IMR-90 (cell line): Measurements from ENCODE around the gene KLK12. TPM values are rescaled to one million over a fixed set of nuclear protein-coding genes. Genes with fewer than 3 reads are reported as not detected.

Experiments used
- ATAC-seq: fragments of 200-7000 bp; cut with Tn5 transposase; 2 replicates; pipeline ENCODE4 v1.9.1; 2020; ENCODE audit warnings: low read depth, mild to moderate bottlenecking, moderate library complexity
- BruUV-seq: library from RNA; stranded (reverse); fragments of 400-500 nt; replicated peaks from 2 replicates; lab custom pipeline; 2021; lab: Mats Ljungman, UMichigan
- CTCF ChIA-PET: fragments of 300-600 bp; formaldehyde crosslinking; extraction: SDS; loops from one replicate; lab custom pipeline; 2021; ENCODE audit warnings: antibody characterized with exemption; lab: Yijun Ruan, JAX
- POLR2A ChIA-PET: fragments of 300-600 bp; sonication (Branson Sonifier 250); formaldehyde crosslinking; loops from one replicate; lab custom pipeline; 2022; ENCODE audit warnings: antibody characterized with exemption; ENCODE audit not compliant: unreplicated experiment; lab: Charles Lee
- DNase-seq: peaks from one replicate; pipeline ENCODE4 v3.0.0; 2013
- H2AFZ ChIP-seq: replicated peaks from 2 replicates; pipeline ENCODE3; 2013; ENCODE audit warnings: low read length, mild to moderate bottlenecking; ENCODE audit not compliant: poor library complexity
- H2AK5ac ChIP-seq: 2 replicates; pipeline ENCODE4 v1.6.1; 2013; ENCODE audit warnings: low read depth, low read length, inconsistent platforms
- H2AK9ac ChIP-seq: replicated peaks from 2 replicates; pipeline ENCODE3; 2013; ENCODE audit warnings: mild to moderate bottlenecking, low read depth, low read length, moderate library complexity; ENCODE audit not compliant: poor library complexity
- H2BK120ac ChIP-seq: 2 replicates; pipeline ENCODE4 v1.6.1; 2013; ENCODE audit warnings: low read depth, low read length, inconsistent platforms
- H2BK15ac ChIP-seq: 3 replicates; pipeline ENCODE4 v1.6.1; 2013; ENCODE audit warnings: low read depth, low read length, inconsistent platforms
- H2BK20ac ChIP-seq: 2 replicates; pipeline ENCODE4 v1.6.1; 2013; ENCODE audit warnings: low read depth, mild to moderate bottlenecking, inconsistent platforms, low read length, moderate library complexity
- H2BK5ac ChIP-seq: 2 replicates; pipeline ENCODE4 v1.6.1; 2013; ENCODE audit warnings: mild to moderate bottlenecking, low read depth, low read length, inconsistent platforms; ENCODE audit not compliant: poor library complexity, severe bottlenecking
- H3K14ac ChIP-seq: replicated peaks from 2 replicates; pipeline ENCODE4 v1.6.1; 2013; ENCODE audit warnings: low read depth, low read length, inconsistent platforms
- H3K18ac ChIP-seq: 2 replicates; pipeline ENCODE4 v1.6.1; 2013; ENCODE audit warnings: low read depth, low read length, control low read depth
- H3K23ac ChIP-seq: 2 replicates; pipeline ENCODE4 v1.6.1; 2013; ENCODE audit warnings: low read depth, low read length, inconsistent platforms
- H3K27ac ChIP-seq: 2 replicates; pipeline ENCODE4 v1.5.1; 2013; ENCODE audit warnings: mild to moderate bottlenecking, control low read depth, low read length; ENCODE audit not compliant: insufficient read depth
- H3K27me3 ChIP-seq: 2 replicates; pipeline ENCODE4 v1.6.1; 2013; ENCODE audit warnings: low read length; ENCODE audit not compliant: control insufficient read depth, insufficient read depth
- H3K36me3 ChIP-seq: 2 replicates; pipeline ENCODE4 v1.6.1; 2013; ENCODE audit warnings: low read length, mixed read lengths; ENCODE audit not compliant: control insufficient read depth, insufficient read depth
- H3K4ac ChIP-seq: 2 replicates; pipeline ENCODE4 v1.6.1; 2013; ENCODE audit warnings: low read depth, low read length, inconsistent platforms
- H3K4me1 ChIP-seq: 2 replicates; pipeline ENCODE4 v1.6.1; 2013; ENCODE audit warnings: low read length, mixed read lengths; ENCODE audit not compliant: control insufficient read depth, insufficient read depth
- H3K4me2 ChIP-seq: 2 replicates; pipeline ENCODE4 v1.6.1; 2013; ENCODE audit warnings: low read depth, mild to moderate bottlenecking, control low read depth, low read length, moderate library complexity
- H3K4me3 ChIP-seq: 2 replicates; pipeline ENCODE4 v1.5.1; 2013; ENCODE audit warnings: low read depth, mild to moderate bottlenecking, control low read depth, low read length, moderate library complexity; ENCODE audit not compliant: insufficient read depth
- H3K56ac ChIP-seq: 2 replicates; pipeline ENCODE4 v1.6.1; 2013; ENCODE audit warnings: low read length, inconsistent platforms; ENCODE audit not compliant: insufficient read depth; ENCODE audit errors: extremely low read depth
- H3K79me1 ChIP-seq, 2 experiments: 2 replicates each; pipeline ENCODE4 v1.6.1; 2013; ENCODE audit warnings: low read length in 2 of 2, inconsistent platforms in 1 of 2, low read depth in 1 of 2
- H3K9ac ChIP-seq: 2 replicates; pipeline ENCODE4 v1.6.1; 2013; ENCODE audit warnings: low read depth, low read length, control low read depth
- H3K9me1 ChIP-seq: 2 replicates; pipeline ENCODE4 v1.6.1; 2013; ENCODE audit warnings: low read length, inconsistent platforms; ENCODE audit not compliant: insufficient read depth
- H3K9me3 ChIP-seq: 2 replicates; pipeline ENCODE4 v1.6.1; 2013; ENCODE audit warnings: low read length; ENCODE audit not compliant: control insufficient read depth, insufficient read depth
- H4K20me1 ChIP-seq: 2 replicates; pipeline ENCODE4 v1.6.1; 2013; ENCODE audit warnings: low read length, inconsistent platforms; ENCODE audit not compliant: insufficient read depth
- H4K5ac ChIP-seq: 2 replicates; pipeline ENCODE4 v1.6.1; 2013; ENCODE audit warnings: mild to moderate bottlenecking, low read depth, low read length, control low read depth
- H4K8ac ChIP-seq, 2 experiments: 2 replicates each; pipeline ENCODE4 v1.6.1; 2013; ENCODE audit warnings: low read depth in 2 of 2, low read length in 2 of 2, control low read depth in 1 of 2, inconsistent platforms in 1 of 2
- H4K91ac ChIP-seq: 2 replicates; pipeline ENCODE4 v1.6.1; 2013; ENCODE audit warnings: low read depth, low read length, inconsistent platforms; ENCODE audit not compliant: insufficient read depth
- BHLHE40 ChIP-seq: fragments of 150-350 bp; IDR thresholded peaks from 2 replicates; pipeline ENCODE4 v1.6.1; 2016; ENCODE audit warnings: mild to moderate bottlenecking, low read depth, low read length
- CHD1 ChIP-seq: IDR thresholded peaks from 2 replicates; pipeline ENCODE4 v1.6.1; 2012; ENCODE audit warnings: low read depth, low read length, improper control_type of control experiment
- MXI1 ChIP-seq: IDR thresholded peaks from 2 replicates; pipeline ENCODE4 v1.6.1; 2012; ENCODE audit warnings: low read depth, mild to moderate bottlenecking, low read length, moderate library complexity, borderline replicate concordance
- NFE2L2 ChIP-seq: fragments of 150-350 bp; IDR thresholded peaks from 2 replicates; pipeline ENCODE4 v1.6.1; 2016; ENCODE audit warnings: low read depth, mild to moderate bottlenecking, low read length
- RFX5 ChIP-seq: IDR thresholded peaks from 2 replicates; pipeline ENCODE4 v1.8.0; 2012; ENCODE audit warnings: low read depth, mild to moderate bottlenecking, low read length, moderate library complexity
- WGBS, 2 experiments: methylation state at CpG; one replicate each; pipeline versions ENCODE4 v1.1.5 to v1.1.7; 2013; ENCODE audit warnings: missing lambda C conversion rate in 2 of 2; ENCODE audit not compliant: insufficient read length in 1 of 2; ENCODE audit errors: extremely low coverage in 2 of 2; 5-methylcytosine and 5-hydroxymethylcytosine counted together
- dilution Hi-C: fragments of 300-500 bp; cut with HindIII; formaldehyde crosslinking; loops from one replicate; pipeline ENCODE4 v1.14.3; 2018; ENCODE audit warnings: low sequenced_read_pairs; ENCODE audit not compliant: unreplicated experiment
- in situ Hi-C: fragments of 300-500 bp; cut with MboI; formaldehyde crosslinking; loops from 3 replicates; pipeline ENCODE4 v1.14.3; 2019; ENCODE audit warnings: low sequenced_read_pairs, inconsistent platforms, mixed read lengths
- intact Hi-C: fragments of 100-400 bp; cut with micrococcal nuclease; formaldehyde crosslinking; loops from 2 replicates; pipeline ENCODE4 v1.10.0; 2022
- polyA plus RNA-seq, 3 experiments: library from polyadenylated mRNA; depleted of rRNA; stranded (reverse); fragments of >200 nt; gene quantifications; 2 replicates each; pipeline ENCODE4 v1.2.3, GENCODE V29; 2012; ENCODE audit warnings: low replicate concordance in 1 of 3
- total RNA-seq: library from RNA; depleted of rRNA; stranded (reverse); fragments of >200 nt; gene quantifications from 2 replicates; pipeline ENCODE4 v1.2.3, GENCODE V29; 2012
- TF ChIP-seq, protein P1 (sequence below): fragments of 150-350 bp; IDR thresholded peaks from 2 replicates; pipeline ENCODE4 v1.6.1; 2017; ENCODE audit warnings: mild to moderate bottlenecking, antibody characterized with exemption, low read length, low read depth

KLK12 gene
- total and polyA plus RNA-seq, 2 of the 4 experiments (the other 2 are of a cell fraction): not detected

- H3K23ac ChIP-seq: no peak overlapping the region
- H3K56ac ChIP-seq: no peak overlapping the region
- H2BK5ac ChIP-seq: no peak overlapping the region
- DNase-seq (no peak), ATAC-seq (no peak)
- no peak overlapping the region for H2AK5ac ChIP-seq
- H3K4me3 ChIP-seq: no peak overlapping the region
- no peak overlapping the region for H3K9ac ChIP-seq
- in situ Hi-C loops (no loop called here), dilution Hi-C loops (no loop called here), intact Hi-C loops (no loop called here)
- no peaks in the 10 kb centered on the region for H4K20me1 ChIP-seq
- BruUV-seq: no TSS peak
- CTCF ChIA-PET: no interaction called here
- H2BK20ac ChIP-seq: no peak overlapping the region
- no peaks in the 10 kb centered on the region for H3K9me3 ChIP-seq
- 50% methylated on average over 10 of the region's 18 CpGs; no CpG with 5 or more reads in 1 of the 2 experiments for WGBS, 2 experiments
- POLR2A ChIA-PET: no interaction called here
- no peak overlapping the region for H2AK9ac ChIP-seq
- H3K4me1 ChIP-seq: no peaks in the 10 kb centered on the region
- no peak overlapping the region for H3K14ac ChIP-seq
- no peak overlapping the region for H3K27ac ChIP-seq
- H3K4me2 ChIP-seq: no peak overlapping the region
- H2BK15ac ChIP-seq: no peak overlapping the region
- H4K91ac ChIP-seq: no peak overlapping the region
- H2BK120ac ChIP-seq: no peak overlapping the region
- no peak overlapping the region for H2AFZ ChIP-seq
- H3K79me1 ChIP-seq: no peaks in the 10 kb centered on the region
- no peak overlapping the region for H3K18ac ChIP-seq
- H3K27me3 ChIP-seq: no peaks in the 10 kb centered on the region
- H4K5ac ChIP-seq: no peak overlapping the region
- H4K8ac ChIP-seq: no peak overlapping the region
- TF ChIP-seq, protein P1, sequence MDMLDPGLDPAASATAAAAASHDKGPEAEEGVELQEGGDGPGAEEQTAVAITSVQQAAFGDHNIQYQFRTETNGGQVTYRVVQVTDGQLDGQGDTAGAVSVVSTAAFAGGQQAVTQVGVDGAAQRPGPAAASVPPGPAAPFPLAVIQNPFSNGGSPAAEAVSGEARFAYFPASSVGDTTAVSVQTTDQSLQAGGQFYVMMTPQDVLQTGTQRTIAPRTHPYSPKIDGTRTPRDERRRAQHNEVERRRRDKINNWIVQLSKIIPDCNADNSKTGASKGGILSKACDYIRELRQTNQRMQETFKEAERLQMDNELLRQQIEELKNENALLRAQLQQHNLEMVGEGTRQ: no peak
- TF ChIP-seq MXI1 (no peak), CHD1 (no peak), NFE2L2 (no peak), BHLHE40 (no peak), RFX5 (no peak)
- H3K4ac ChIP-seq: no peak overlapping the region
- H3K9me1 ChIP-seq: no peaks in the 10 kb centered on the region
- H3K36me3 ChIP-seq: no peaks in the 10 kb centered on the region
These were observed 8.8 kb downstream of the KLK12 start for GRCh38 chr19:51025809-51026553.
